ENCODE results near the gene TTC19. TPM values are rescaled to one million over a fixed set of nuclear protein-coding genes. Genes with fewer than 3 reads are reported as not detected.

TTC19 gene
- polyA plus RNA-seq, 1 donor from 2014 or later, result 30.6 TPM

DNA sequence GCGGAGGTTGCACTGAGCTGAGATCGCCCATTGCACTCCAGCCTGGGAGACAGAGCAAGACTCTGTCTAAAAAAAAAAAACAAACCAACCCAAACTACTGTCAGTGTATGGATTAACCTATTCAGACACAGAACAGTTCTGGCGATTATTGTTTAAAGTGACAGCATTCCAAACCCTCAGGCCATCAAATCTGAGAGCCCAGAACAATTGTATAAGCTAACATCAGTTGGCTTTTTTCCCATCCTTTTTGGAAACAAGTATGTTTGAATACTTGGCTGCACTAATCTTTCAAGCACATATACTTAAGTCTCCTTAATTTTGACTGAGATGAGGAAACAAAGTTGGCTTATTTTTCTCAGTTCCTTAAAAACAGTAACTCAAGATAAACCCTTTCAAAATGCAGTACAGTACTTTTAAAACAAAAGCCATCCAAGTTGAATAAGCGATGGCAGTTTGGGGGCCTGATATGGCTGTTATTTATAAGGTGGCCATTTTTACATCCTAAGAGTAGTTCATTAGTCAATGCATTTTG, 1.5 kb upstream of the TTC19 start:
- H3K36me3 Mint-ChIP-seq, result peaks cover 10% of the 10 kb centered on the region
- H3K4me3 Mint-ChIP-seq, result peak overlapping the region; percentile 89 to 97 (median 96)
- H3K4me1 Mint-ChIP-seq, result peaks cover 21 to 29% (median 26%) of the 10 kb centered on the region in 3 donors
- H3K27ac Mint-ChIP-seq, result peak overlapping the region; percentile 89 to 98 (median 91)
- no peaks in the 10 kb centered on the region for H3K27me3 Mint-ChIP-seq
- H3K9me3 Mint-ChIP-seq, result peaks cover 0 to 2% (median 0%) of the 10 kb centered on the region in 3 donors

DNA sequence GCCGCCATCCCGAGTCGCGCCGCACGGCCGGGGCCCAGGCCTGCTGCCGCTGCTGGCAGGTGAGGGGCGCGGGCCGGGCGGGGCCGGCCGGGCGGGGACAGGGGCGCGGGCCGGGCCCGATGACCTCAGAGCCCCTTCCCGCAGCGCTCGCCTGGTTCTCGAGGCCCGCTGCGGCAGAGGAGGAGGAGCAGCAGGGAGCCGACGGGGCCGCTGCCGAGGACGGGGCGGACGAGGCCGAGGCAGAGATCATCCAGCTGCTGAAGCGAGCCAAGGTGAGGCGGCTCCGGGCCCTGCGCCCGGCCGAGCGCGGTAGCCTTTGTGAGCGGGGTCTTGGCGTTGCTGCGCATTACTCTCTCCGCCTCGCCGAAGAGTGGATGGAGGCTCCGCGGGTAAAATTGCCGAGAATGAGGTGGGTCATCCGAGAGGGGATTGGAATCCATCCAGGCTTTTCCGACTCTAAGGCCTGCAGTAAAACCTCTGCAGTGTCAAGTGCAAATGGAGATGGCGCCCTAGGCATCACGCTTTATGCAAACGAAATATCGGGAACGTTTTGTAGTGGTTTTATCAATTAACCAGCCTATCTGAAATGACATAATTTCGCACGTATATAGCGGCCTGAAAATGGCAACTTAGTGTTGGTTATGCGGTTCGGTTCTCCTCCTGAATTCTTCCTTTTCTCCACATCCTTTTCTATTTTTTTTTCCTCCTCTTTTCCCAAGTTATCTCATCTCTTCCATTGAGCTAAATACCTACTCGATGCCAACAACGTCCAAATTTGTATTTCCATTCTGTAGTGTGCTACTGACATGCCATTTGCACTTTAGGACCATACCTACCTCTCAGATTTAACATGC, 577 bp downstream of the TTC19 start:
- H3K36me3 Mint-ChIP-seq, result peaks cover 10% of the 10 kb centered on the region
- H3K27me3 Mint-ChIP-seq, result no peaks in the 10 kb centered on the region

DNA sequence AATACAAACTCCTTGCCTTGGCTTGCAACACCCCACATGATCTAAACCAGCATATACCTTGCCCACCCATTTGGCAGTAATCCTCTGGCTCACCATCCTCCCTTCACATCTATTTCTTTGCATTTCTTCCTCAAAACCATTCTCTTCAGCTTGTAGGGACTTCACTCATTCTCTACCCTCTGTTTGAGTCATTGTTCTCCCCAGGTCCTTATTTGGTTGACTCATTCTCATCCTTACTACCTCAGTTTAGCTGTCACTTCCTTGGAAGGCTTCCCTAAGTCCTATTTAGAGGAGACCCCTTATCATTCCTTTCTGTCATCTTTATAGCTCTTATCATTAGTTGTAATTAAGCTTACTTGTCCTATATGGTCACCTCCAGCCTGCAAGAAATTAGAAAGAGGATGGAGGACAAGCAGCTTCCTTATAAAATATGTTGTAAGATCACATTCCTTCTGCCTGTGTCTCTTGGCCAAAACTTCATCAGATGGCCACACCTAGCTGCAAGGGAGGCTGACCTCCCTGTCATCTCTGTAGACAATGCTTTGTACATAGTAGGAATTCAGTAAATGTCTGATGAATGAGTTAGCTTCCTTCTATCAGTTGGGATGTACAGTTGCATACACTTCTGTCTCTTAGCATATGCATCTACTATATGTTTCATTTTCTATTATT, 1.7 kb downstream of the TTC19 start:
- Mint-ChIP-seq H3K36me3 (peaks cover 9% of the 10 kb centered on the region), H3K4me1 (peaks cover 20 to 29% (median 25%) of the 10 kb centered on the region in 3 donors)

More for the DNA sequence above, 577 bp downstream of the TTC19 start:
- Mint-ChIP-seq H3K27ac (peak overlapping the region; percentile 89 to 95 (median 91)), H3K9me3 (peaks cover 0 to 2% (median 0%) of the 10 kb centered on the region in 3 donors), H3K4me3 (peak overlapping the region; percentile 87 to 95 (median 94)), H3K4me1 (peaks cover 20 to 29% (median 25%) of the 10 kb centered on the region in 3 donors)

DNA sequence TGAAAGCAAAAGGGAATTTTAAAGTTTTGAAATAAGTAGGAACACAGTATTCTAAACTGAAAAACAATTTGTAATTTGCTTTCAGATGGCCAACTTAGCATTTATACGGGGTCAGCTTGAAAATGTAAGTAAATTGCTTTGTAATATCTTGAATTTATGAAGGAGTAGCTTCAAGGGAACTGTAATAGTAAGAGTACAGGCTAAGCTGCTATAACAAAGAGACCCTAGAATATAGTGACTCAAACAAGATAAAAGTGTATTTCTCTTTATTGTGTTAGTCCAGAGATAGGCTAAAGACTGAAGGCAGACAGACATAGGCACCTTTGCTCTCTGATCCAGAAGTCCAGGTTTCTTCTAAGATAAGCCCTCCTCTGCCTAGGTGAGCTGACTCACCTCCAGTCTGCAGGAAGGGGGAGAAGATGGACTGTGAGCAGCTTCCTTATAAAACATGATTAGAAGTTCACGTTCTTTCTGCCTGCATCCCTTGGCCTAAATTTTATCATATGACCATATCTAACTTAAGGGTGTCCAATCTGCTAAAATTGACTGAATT, 3.2 kb downstream of the TTC19 start:
- Mint-ChIP-seq H3K27me3 (no peaks in the 10 kb centered on the region), H3K4me3 (peak overlapping the region in 2 of 4 donors; percentile 5 to 95)

More for the DNA sequence above, 1.7 kb downstream of the TTC19 start:
- Mint-ChIP-seq H3K4me3 (peak overlapping the region; percentile 87 to 95 (median 94)), H3K27me3 (no peaks in the 10 kb centered on the region), H3K9me3 (peaks cover 0 to 2% (median 0%) of the 10 kb centered on the region in 3 donors), H3K27ac (peak overlapping the region in 2 of 3 donors; percentile 89 to 91)

DNA sequence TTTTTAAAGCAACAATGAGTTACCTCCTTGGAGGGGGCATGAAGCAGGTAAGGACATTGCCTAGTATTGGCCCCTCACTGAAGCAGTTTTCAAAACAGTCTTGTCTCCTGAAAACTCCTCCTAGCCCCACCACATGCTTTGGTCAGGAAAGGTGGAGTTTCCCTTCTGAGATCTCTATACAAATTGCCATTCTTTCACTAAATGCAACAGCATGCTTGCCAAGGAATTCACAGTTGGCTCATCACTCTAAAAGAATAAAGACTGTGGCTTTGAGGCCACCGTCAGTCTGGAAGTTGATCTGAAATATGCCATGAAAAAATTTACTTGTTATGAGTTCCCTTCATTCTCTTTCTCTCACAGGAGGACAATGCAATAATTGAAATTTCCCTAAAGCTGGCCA, 4.2 kb downstream of the TTC19 start:
- no peaks in the 10 kb centered on the region for H3K27me3 Mint-ChIP-seq
- H3K9me3 Mint-ChIP-seq, result peaks cover 0 to 2% (median 0%) of the 10 kb centered on the region in 3 donors
- H3K36me3 Mint-ChIP-seq, result peaks cover 13% of the 10 kb centered on the region
- peak overlapping the region in 1 of 3 donors; percentile 48 for H3K27ac Mint-ChIP-seq
- peaks cover 18 to 24% (median 20%) of the 10 kb centered on the region in 3 donors for H3K4me1 Mint-ChIP-seq
- H3K4me3 Mint-ChIP-seq, result peak overlapping the region in 2 of 4 donors; percentile 9 to 24

More for the DNA sequence above, 3.2 kb downstream of the TTC19 start:
- H3K9me3 Mint-ChIP-seq, result peaks cover 0 to 2% (median 0%) of the 10 kb centered on the region in 3 donors
- H3K36me3 Mint-ChIP-seq, result peaks cover 9% of the 10 kb centered on the region
- H3K4me1 Mint-ChIP-seq, result peaks cover 20 to 29% (median 25%) of the 10 kb centered on the region in 3 donors
- H3K27ac Mint-ChIP-seq, result peak overlapping the region in 1 of 3 donors; percentile 89

DNA sequence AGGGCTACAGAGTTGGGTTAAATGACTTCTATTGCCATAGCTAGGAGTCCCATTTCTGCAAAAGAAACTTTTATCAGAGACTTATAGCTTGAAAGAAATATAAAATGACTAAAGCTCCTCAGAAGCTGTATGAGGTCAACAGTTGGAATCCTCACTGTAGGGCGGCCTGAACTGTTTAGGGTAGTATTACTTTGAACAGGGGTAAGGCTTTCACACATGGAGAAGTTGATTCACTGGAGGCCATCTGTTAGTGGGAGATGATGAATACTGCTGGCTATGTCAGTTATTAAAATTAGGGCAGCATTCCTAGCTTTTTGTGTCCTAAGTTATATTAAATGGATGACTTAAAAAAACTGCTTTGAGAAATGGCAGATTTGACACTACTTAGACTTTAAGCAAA, 6.0 kb downstream of the TTC19 start:
- peaks cover 0 to 2% (median 0%) of the 10 kb centered on the region in 3 donors for H3K9me3 Mint-ChIP-seq
- peaks cover 13% of the 10 kb centered on the region for H3K36me3 Mint-ChIP-seq
- no peaks in the 10 kb centered on the region for H3K27me3 Mint-ChIP-seq
- H3K27ac Mint-ChIP-seq, result no peak overlapping the region
- H3K4me1 Mint-ChIP-seq, result peaks cover 13 to 15% (median 14%) of the 10 kb centered on the region in 3 donors
- H3K4me3 Mint-ChIP-seq, result no peak overlapping the region

DNA sequence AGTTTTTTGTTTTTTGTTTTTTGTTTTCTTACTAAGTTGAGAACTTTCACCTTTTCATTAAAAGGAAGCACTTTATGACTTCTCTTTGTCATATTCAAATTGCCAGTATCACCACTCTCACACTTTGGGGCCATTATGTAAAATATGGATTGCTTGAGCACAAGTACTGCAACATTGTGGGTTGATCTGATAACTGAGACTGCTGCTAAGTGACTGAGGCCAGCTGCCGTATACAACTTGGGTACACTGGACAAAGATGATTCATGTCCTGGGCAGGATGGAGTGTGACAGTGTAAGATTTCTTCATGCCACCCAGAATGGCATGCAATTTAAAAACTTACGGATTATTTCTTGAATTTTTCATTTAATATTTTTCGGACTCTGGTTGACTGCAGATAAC, 7.8 kb downstream of the TTC19 start:
- Mint-ChIP-seq H3K4me1 (peaks cover 0 to 6% (median 3%) of the 10 kb centered on the region in 3 donors), H3K27me3 (no peaks in the 10 kb centered on the region), H3K9me3 (no peaks in the 10 kb centered on the region), H3K4me3 (no peak overlapping the region), H3K27ac (peak overlapping the region in 1 of 3 donors; percentile 16), H3K36me3 (peaks cover 8% of the 10 kb centered on the region)

DNA sequence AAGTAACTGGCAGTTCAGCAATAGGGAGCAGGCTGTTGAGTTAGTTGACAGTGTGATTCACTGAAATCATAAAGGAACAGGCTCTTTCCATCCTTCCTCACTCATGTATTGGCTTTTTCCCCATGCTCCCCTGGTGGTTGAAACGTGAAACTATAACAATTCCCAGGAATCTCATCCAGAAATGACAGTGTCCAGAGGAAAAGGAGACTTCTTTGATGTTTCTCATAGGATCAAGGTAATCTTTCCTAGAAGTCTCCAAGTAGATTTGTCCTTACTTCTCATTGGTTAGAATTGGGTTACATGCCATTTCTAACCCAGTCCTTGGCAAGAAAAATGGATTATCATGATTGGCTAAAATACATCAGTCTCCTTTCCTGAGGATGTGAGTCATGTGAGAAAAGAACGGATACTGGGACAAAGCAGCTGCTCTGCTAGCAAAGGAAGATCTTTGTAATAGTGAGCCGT, 14.4 kb downstream of the TTC19 start:
- Mint-ChIP-seq H3K36me3 (peaks cover 9% of the 10 kb centered on the region), H3K27ac (no peak overlapping the region), H3K9me3 (no peaks in the 10 kb centered on the region), H3K4me1 (peaks cover 4 to 8% (median 6%) of the 10 kb centered on the region in 3 donors), H3K4me3 (no peak overlapping the region), H3K27me3 (no peaks in the 10 kb centered on the region)

DNA sequence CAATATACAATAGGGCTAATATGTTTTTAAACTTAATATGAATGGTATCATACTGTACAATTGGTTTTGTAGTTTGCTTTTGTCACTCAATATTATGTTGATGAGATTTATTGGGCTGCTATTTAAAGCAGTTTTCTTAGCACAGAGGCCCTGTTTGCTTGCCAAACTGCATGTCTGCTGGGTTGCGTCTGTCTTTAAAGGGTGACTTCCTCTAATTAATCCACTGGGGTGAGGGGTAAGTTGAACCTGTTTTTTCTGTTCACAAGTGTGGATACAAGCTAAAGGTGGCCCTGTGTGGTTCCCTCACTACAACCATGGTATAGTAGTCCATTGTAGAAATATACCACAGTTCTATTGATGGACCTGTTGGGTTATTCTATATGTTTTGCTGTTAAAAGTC, 19.7 kb downstream of the TTC19 start:
- no peak overlapping the region for H3K27ac Mint-ChIP-seq
- H3K27me3 Mint-ChIP-seq, result no peaks in the 10 kb centered on the region
- peaks cover 2 to 10% (median 3%) of the 10 kb centered on the region in 3 donors for H3K4me1 Mint-ChIP-seq
- no peak overlapping the region for H3K4me3 Mint-ChIP-seq
- H3K9me3 Mint-ChIP-seq, result no peaks in the 10 kb centered on the region
- H3K36me3 Mint-ChIP-seq, result peaks cover 8% of the 10 kb centered on the region

DNA sequence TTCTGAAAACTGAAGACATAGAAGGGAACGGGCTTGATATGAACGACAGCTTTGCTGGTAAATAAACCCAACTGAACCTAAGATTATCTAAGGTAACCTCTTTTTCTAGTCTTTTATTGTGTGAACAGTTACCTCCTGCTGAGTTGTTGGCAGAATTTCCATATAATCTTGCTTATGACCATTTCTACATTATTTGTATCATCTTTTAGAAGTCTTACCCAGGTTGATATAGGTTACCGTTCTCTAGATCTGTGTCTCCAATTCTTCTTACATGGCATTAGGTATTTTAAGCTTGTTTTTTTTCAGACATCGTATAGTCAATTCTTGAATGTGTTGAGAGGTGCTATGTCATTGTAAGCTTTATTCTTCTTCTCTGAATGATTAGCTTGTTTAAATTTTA, 24.3 kb downstream of the TTC19 start:
- Mint-ChIP-seq H3K4me1 (peaks cover 2 to 5% (median 4%) of the 10 kb centered on the region in 3 donors), H3K27me3 (no peaks in the 10 kb centered on the region), H3K9me3 (no peaks in the 10 kb centered on the region), H3K27ac (peak overlapping the region in 1 of 3 donors; percentile 23), H3K36me3 (peaks cover 10% of the 10 kb centered on the region), H3K4me3 (no peak overlapping the region)

DNA sequence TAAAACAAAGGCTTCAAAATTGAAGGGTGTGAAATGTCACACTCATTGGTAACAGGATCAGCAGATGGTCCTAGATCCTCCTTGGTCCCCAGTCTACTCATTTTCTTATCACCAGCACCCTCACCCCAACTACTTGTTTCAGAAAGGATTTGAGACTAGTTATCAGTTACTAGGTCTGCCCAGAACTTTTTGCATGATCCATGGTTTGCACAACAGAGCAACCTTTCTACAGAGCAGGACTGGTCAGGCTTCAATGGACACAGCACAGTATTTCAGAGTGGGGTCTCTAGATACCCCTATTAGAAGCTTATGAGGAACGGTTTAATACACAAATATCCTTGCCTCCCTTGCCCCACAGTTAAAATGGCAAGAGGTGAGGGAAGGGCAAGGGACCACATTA, 25.6 kb downstream of the TTC19 start:
- H3K27ac Mint-ChIP-seq, result no peak overlapping the region

DNA sequence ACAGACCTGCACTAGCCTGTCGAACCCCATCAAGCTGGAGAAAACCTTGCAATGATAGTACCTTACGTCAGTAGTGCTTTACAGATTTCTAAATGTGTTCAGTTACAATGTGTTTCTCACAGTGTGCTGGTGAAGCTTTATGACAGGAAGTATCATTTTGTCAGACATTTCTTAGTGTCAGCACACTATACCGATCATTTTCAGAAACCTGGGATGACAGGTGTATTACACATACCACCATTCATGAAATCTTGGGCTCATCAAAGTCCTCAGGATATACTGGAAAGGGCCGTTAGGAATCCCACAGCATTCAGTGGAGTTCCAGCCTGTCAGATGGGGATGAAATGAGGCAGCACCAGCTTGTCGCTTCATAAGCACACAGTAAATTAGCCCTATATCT, 27.3 kb downstream of the TTC19 start:
- no peak overlapping the region for H3K27ac Mint-ChIP-seq
- peaks cover 0 to 4% (median 0%) of the 10 kb centered on the region in 3 donors for H3K4me1 Mint-ChIP-seq
- H3K27me3 Mint-ChIP-seq, result no peaks in the 10 kb centered on the region
- no peaks in the 10 kb centered on the region for H3K9me3 Mint-ChIP-seq
- H3K4me3 Mint-ChIP-seq, result no peak overlapping the region
- peaks cover 12% of the 10 kb centered on the region for H3K36me3 Mint-ChIP-seq

More for the DNA sequence above, 25.6 kb downstream of the TTC19 start:
- Mint-ChIP-seq H3K36me3 (peaks cover 12% of the 10 kb centered on the region), H3K9me3 (no peaks in the 10 kb centered on the region), H3K27me3 (no peaks in the 10 kb centered on the region), H3K4me3 (peak overlapping the region in 1 of 4 donors; percentile 19), H3K4me1 (peaks cover 2 to 4% (median 2%) of the 10 kb centered on the region in 3 donors)

DNA sequence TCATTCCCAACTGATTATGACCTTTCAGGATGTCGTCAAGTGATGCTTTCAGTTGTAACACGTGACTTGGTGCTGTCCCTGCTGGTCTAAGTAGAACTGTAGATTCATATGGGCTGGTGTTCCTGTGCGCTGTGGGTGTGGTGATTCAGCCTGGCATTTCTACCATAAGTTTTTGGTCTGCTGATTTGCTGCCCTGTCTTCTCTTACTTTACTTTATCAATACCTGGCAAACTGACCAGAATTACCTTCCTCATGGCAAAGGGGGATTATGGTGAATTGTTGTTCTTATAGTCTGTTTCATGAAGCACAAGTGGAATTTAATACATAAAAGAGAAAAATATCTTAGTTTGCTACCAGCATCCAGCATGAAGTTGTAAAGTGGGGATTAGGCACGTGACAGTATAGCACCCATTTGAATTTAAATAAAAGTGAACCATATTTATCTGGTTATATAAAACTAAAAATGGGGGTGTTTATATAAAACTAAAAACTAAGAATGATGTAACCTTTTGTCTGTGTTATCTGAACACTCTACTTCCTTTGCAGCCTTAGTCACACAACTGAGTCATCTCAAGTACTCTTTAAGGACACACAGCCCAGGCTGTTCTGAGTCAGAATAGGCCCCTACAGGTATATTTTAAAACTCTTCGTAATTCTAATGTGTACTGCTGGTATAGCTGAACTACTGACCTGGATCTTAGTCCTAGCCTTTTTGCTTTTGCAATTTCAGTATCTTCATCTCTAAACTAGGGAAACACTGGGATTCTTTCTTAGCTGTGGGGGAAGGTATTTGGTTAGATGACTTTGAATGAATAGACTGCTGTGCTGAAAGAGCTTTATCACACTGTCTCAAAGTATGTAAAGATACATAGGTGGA, 28.3 kb downstream of the TTC19 start:
- Mint-ChIP-seq H3K27me3 (no peaks in the 10 kb centered on the region), H3K4me3 (no peak overlapping the region), H3K4me1 (peaks cover 0 to 4% (median 0%) of the 10 kb centered on the region in 3 donors), H3K9me3 (no peaks in the 10 kb centered on the region), H3K36me3 (peaks cover 16% of the 10 kb centered on the region), H3K27ac (peak overlapping the region in 2 of 3 donors; percentile 7 to 8)

Data from IgD-negative memory B cell (primary cell).